DOHH2 (cell line): Measurements from ENCODE around the gene HPS5.

Source experiments
- H3F3A ChIP-seq: fragments of 200-600 bp; sonication (generic), shearing (Covaris generic); 2 replicates; pipeline ENCODE4 v1.6.0; 2016; ENCODE audit warnings: antibody characterized with exemption, mild to moderate bottlenecking; ENCODE audit not compliant: control insufficient read depth, insufficient read depth
- H3K27ac ChIP-seq: fragments of 200-600 bp; sonication (generic); 2 replicates; pipeline ENCODE4 v1.5.1; 2014; ENCODE audit warnings: low read depth, mild to moderate bottlenecking, low read length, moderate library complexity
- H3K27me3 ChIP-seq: fragments of 200-600 bp; sonication (generic); 2 replicates; pipeline ENCODE4 v1.6.1; 2014; ENCODE audit warnings: mild to moderate bottlenecking, low read length, mixed read lengths; ENCODE audit not compliant: control insufficient read depth
- H3K36me3 ChIP-seq: fragments of 200-600 bp; sonication (generic); 2 replicates; pipeline ENCODE4 v1.6.1; 2014; ENCODE audit warnings: mild to moderate bottlenecking, low read length, moderate library complexity, mixed read lengths; ENCODE audit not compliant: control insufficient read depth
- H3K4me1 ChIP-seq: fragments of 200-600 bp; sonication (generic); 2 replicates; pipeline ENCODE4 v1.6.1; 2014; ENCODE audit warnings: mild to moderate bottlenecking, low read length, mixed read lengths; ENCODE audit not compliant: control insufficient read depth
- H3K4me2 ChIP-seq: fragments of 200-600 bp; sonication (generic); 2 replicates; pipeline ENCODE4 v1.6.0; 2014; ENCODE audit warnings: mild to moderate bottlenecking, low read length, moderate library complexity
- H3K4me3 ChIP-seq: fragments of 200-600 bp; sonication (generic); 2 replicates; pipeline ENCODE4 v1.5.1; 2014; ENCODE audit warnings: mild to moderate bottlenecking, low read length, mixed read lengths
- H3K79me2 ChIP-seq: fragments of 200-600 bp; sonication (generic); 2 replicates; pipeline ENCODE4 v1.6.1; 2014; ENCODE audit warnings: mild to moderate bottlenecking, low read length, mixed read lengths; ENCODE audit not compliant: control insufficient read depth
- H3K9me2 ChIP-seq: fragments of 200-600 bp; sonication (generic); replicated peaks from 2 replicates; pipeline ENCODE4 v1.6.1; 2014; ENCODE audit warnings: mild to moderate bottlenecking, low read length, mixed read lengths; ENCODE audit not compliant: control insufficient read depth
- H3K9me3 ChIP-seq: fragments of 200-600 bp; sonication (generic); 2 replicates; pipeline ENCODE4 v1.6.1; 2014; ENCODE audit warnings: antibody characterized with exemption, low read length, mixed read lengths; ENCODE audit not compliant: control insufficient read depth, insufficient read depth
- H4K20me1 ChIP-seq: fragments of 200-600 bp; sonication (generic); 2 replicates; pipeline ENCODE4 v1.6.0; 2014; ENCODE audit warnings: low read depth, mild to moderate bottlenecking, antibody characterized with exemption, low read length, moderate library complexity; ENCODE audit not compliant: control insufficient read depth, insufficient read depth
- EZH2phosphoT487 ChIP-seq: fragments of 200-600 bp; sonication (generic); IDR thresholded peaks from 2 replicates; pipeline ENCODE4 v1.6.1; 2017; ENCODE audit warnings: borderline replicate concordance, mild to moderate bottlenecking, antibody characterized with exemption, low read length, moderate library complexity, mixed read lengths
- TF ChIP-seq, protein P1 (sequence below): fragments of 200-600 bp; sonication (generic); IDR thresholded peaks from one replicate; pipeline ENCODE4 v1.5.1; 2014; ENCODE audit warnings: antibody characterized with exemption, mild to moderate bottlenecking, low read depth, low read length; ENCODE audit not compliant: poor library complexity, severe bottlenecking

Gene HPS5

GRCh38 chr11:18236664-18237356 is 85.1 kb downstream of the HPS5 start, which contains the start of gene SAA4:
Gene SAA4 (minus strand): TSS chr11:18236802. CDS start chr11:18235926, 876 bp downstream.
- H3K4me2 ChIP-seq: no peak within 1 kb of the TSS
- no peaks in the 10 kb centered on the region for H3K36me3 ChIP-seq
- H3K9me2 ChIP-seq: no peaks in the 10 kb centered on the region
- H3K27me3 ChIP-seq: peaks cover 26% of the 10 kb centered on the region
- TF ChIP-seq, protein P1, sequence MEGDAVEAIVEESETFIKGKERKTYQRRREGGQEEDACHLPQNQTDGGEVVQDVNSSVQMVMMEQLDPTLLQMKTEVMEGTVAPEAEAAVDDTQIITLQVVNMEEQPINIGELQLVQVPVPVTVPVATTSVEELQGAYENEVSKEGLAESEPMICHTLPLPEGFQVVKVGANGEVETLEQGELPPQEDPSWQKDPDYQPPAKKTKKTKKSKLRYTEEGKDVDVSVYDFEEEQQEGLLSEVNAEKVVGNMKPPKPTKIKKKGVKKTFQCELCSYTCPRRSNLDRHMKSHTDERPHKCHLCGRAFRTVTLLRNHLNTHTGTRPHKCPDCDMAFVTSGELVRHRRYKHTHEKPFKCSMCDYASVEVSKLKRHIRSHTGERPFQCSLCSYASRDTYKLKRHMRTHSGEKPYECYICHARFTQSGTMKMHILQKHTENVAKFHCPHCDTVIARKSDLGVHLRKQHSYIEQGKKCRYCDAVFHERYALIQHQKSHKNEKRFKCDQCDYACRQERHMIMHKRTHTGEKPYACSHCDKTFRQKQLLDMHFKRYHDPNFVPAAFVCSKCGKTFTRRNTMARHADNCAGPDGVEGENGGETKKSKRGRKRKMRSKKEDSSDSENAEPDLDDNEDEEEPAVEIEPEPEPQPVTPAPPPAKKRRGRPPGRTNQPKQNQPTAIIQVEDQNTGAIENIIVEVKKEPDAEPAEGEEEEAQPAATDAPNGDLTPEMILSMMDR: no peak
- TF ChIP-seq EZH2phosphoT487: no peak
- no peaks in the 10 kb centered on the region for H3F3A ChIP-seq
- no peaks in the 10 kb centered on the region for H3K9me3 ChIP-seq
- no peaks in the 10 kb centered on the region for H3K79me2 ChIP-seq
- H4K20me1 ChIP-seq: no peaks in the 10 kb centered on the region
- no peak within 1 kb of the TSS for H3K27ac ChIP-seq
- H3K4me1 ChIP-seq: no peaks in the 10 kb centered on the region
- no peak within 1 kb of the TSS for H3K4me3 ChIP-seq

DNA sequence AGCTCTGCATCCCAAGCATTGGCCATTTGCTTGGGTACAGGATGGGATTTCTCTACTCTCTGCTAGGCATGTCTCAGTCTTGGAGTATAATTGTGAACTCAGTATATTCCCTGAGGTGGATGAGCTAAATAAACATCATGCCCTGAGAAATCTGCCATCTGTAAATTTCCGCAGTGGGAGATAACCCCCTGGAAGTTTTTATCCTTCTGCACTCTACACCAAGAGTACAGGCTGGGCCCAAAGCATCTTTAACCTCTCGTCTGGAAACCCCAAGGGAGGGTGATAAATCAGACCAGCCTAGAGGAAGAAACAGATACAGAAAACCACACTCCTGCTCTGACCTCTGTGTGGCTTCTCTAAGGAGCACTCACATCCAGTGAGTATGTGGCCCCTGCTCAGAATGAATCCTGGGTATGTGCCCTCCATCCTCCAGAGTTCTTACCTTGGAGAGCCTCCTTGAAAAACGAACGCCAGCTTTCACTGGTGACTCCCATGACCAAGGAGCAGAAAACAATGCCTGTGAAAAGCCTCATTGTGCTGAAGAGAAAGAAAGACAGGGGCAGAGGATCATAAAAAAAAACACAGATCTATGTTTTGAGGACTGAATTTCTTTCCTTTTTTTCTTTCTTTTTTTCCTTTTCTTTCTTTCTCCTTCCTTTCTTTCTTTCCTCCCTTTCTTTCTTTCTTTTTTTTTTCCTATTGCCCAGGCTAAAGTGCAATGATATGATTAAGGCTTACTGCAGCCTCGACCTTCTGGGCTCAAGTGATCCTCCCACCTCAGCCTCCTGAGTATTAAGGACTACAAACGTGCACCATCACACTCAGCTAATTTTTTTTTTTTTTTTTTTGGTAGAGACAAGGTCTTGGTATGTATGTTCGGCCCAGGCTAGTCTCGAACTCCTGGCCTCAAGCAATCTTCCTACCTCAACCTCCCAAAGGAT is 86.3 kb downstream of the HPS5 start:
- H3K4me1 ChIP-seq: no peaks in the 10 kb centered on the region
- H4K20me1 ChIP-seq: no peaks in the 10 kb centered on the region
- peaks cover 26% of the 10 kb centered on the region for H3K27me3 ChIP-seq
- H3K36me3 ChIP-seq: no peaks in the 10 kb centered on the region
- no peaks in the 10 kb centered on the region for H3K9me3 ChIP-seq
- no peaks in the 10 kb centered on the region for H3K79me2 ChIP-seq
- H3K4me2 ChIP-seq: no peak overlapping the region
- TF ChIP-seq, protein P1: no peak
- TF ChIP-seq EZH2phosphoT487: no peak
- no peaks in the 10 kb centered on the region for H3K9me2 ChIP-seq
- H3K4me3 ChIP-seq: no peak overlapping the region
- no peaks in the 10 kb centered on the region for H3F3A ChIP-seq
- no peak overlapping the region for H3K27ac ChIP-seq

DNA sequence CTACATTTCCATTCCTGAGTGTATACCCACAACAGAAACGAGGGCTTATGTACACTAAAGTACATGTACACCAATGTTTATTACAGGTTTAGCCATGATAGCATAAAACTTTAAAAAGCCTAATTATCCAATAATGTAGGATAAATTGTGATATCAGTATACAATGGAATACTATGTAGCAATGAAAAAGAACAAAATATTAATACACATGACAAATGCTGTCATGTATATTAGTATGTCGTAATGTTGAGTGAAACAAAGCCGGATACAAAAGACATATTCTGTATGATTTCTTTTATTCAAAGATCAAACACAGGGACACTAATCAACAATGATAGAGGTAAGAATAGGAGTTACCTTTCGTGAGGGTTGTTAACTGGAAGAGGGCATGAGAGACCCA is 88.0 kb downstream of the HPS5 start:
- no peaks in the 10 kb centered on the region for H3F3A ChIP-seq
- H3K27me3 ChIP-seq: peaks cover 21% of the 10 kb centered on the region
- no peak for TF ChIP-seq EZH2phosphoT487
- TF ChIP-seq, protein P1: no peak
- H3K36me3 ChIP-seq: peaks cover 4% of the 10 kb centered on the region
- no peak overlapping the region for H3K4me2 ChIP-seq
- H3K27ac ChIP-seq: no peak overlapping the region
- no peaks in the 10 kb centered on the region for H3K9me3 ChIP-seq
- no peak overlapping the region for H3K4me3 ChIP-seq
- H3K4me1 ChIP-seq: peaks cover 7% of the 10 kb centered on the region
- H3K9me2 ChIP-seq: no peaks in the 10 kb centered on the region
- no peaks in the 10 kb centered on the region for H3K79me2 ChIP-seq
- H4K20me1 ChIP-seq: no peaks in the 10 kb centered on the region
